Measurements from ENCODE around the gene NEK10. TPM values are rescaled to one million over a fixed set of nuclear protein-coding genes. Genes with fewer than 3 reads are reported as not detected.
A peak's percentile ranks its signal among the peaks of the same experiment; 100 is the strongest.

NEK10 gene
- total RNA-seq, 1 experiment from 2014 or later = 1.7 TPM

GRCh38 chr3:27352047-27352446 is 17.1 kb downstream of the NEK10 start:
- CTCF ChIA-PET = no interaction called here
- ATAC-seq (no peak), DNase-seq (no peak)
- Histone ChIP-seq H3K9me2 (replicated peaks; ENCODE audit: low read length) (no peaks in the 10 kb centered on the region), H3K27me3 (ENCODE audit: low read length) (no peaks in the 10 kb centered on the region), H3K4me3 (ENCODE audit: low read length) (no peak overlapping the region), H2AFZ (ENCODE audit: low read length) (no peak overlapping the region; the same call in 1 of the 2 replicates), H3F3A (ENCODE audit: low read length, unreplicated experiment) (no peaks in the 10 kb centered on the region), H3K27ac (ENCODE audit: low read length) (no peak overlapping the region), H3K4me1 (ENCODE audit: insufficient read depth, low read length) (no peaks in the 10 kb centered on the region; the same call in 1 of the 2 replicates), H3K9me3 (ENCODE audit: low read length) (no peaks in the 10 kb centered on the region), H4K20me1 (ENCODE audit: low read length) (no peaks in the 10 kb centered on the region), H3K4me2 (ENCODE audit: low read length) (no peak overlapping the region), H3K79me2 (ENCODE audit: low read length) (no peaks in the 10 kb centered on the region), H3K36me3 (ENCODE audit: low read depth, low read length) (no peaks in the 10 kb centered on the region), H3K9ac (ENCODE audit: low read length) (no peak overlapping the region)
- BruUV-seq (replicated peaks) = no TSS peak
- POLR2A ChIA-PET (ENCODE audit: unreplicated experiment) = no interaction called here
- TF ChIP-seq EZH2phosphoT487 (IDR thresholded peaks at IDR 0.05; ENCODE audit: borderline replicate concordance, low read length) = no peak
- TF ChIP-seq CTCF (conservative IDR thresholded peaks at IDR 0.05; ENCODE audit: low read depth, low read length) = no peak
- no peak for TF ChIP-seq EZH2 (IDR thresholded peaks at IDR 0.05; ENCODE audit: low read length, unreplicated experiment)
- intact Hi-C loops (cut with micrococcal nuclease) = no loop called here

GRCh38 chr3:27349832-27350231 is 19.4 kb downstream of the NEK10 start:
- no TSS peak for BruUV-seq (replicated peaks)
- Histone ChIP-seq H3K36me3 (ENCODE audit: low read depth, low read length) (no peaks in the 10 kb centered on the region), H4K20me1 (ENCODE audit: low read length) (no peaks in the 10 kb centered on the region), H3K27ac (ENCODE audit: low read length) (no peak overlapping the region), H3K4me1 (ENCODE audit: insufficient read depth, low read length) (peaks cover 19% of the 10 kb centered on the region), H2AFZ (ENCODE audit: low read length) (no peak overlapping the region), H3K9me2 (replicated peaks; ENCODE audit: low read length) (no peaks in the 10 kb centered on the region), H3K79me2 (ENCODE audit: low read length) (no peaks in the 10 kb centered on the region), H3K9ac (ENCODE audit: low read length) (no peak overlapping the region), H3K27me3 (ENCODE audit: low read length) (no peaks in the 10 kb centered on the region), H3K4me3 (ENCODE audit: low read length) (no peak overlapping the region), H3K9me3 (ENCODE audit: low read length) (no peaks in the 10 kb centered on the region), H3K4me2 (ENCODE audit: low read length) (no peak overlapping the region), H3F3A (ENCODE audit: low read length, unreplicated experiment) (no peaks in the 10 kb centered on the region)
- ChIA-PET CTCF (no interaction called here), POLR2A (ENCODE audit: unreplicated experiment) (no interaction called here)
- DNase-seq = no peak
- ATAC-seq = no peak
- intact Hi-C loops (cut with micrococcal nuclease) = no loop called here
- no peak for TF ChIP-seq EZH2 (IDR thresholded peaks at IDR 0.05; ENCODE audit: low read length, unreplicated experiment)
- no peak for TF ChIP-seq CTCF (conservative IDR thresholded peaks at IDR 0.05; ENCODE audit: low read depth, low read length)
- TF ChIP-seq EZH2phosphoT487 (IDR thresholded peaks at IDR 0.05; ENCODE audit: borderline replicate concordance, low read length) = no peak

GRCh38 chr3:27345959-27346865 is 23.0 kb downstream of the NEK10 start:
- Histone ChIP-seq H3K9me2 (replicated peaks; ENCODE audit: low read length) (no peaks in the 10 kb centered on the region), H3K79me2 (ENCODE audit: low read length) (no peaks in the 10 kb centered on the region), H3K9me3 (ENCODE audit: low read length) (no peaks in the 10 kb centered on the region), H3K4me3 (ENCODE audit: low read length) (no peak overlapping the region), H3K4me1 (ENCODE audit: insufficient read depth, low read length) (peaks cover 19% of the 10 kb centered on the region), H3F3A (ENCODE audit: low read length, unreplicated experiment) (no peaks in the 10 kb centered on the region), H3K4me2 (ENCODE audit: low read length) (no peak overlapping the region), H3K9ac (ENCODE audit: low read length) (no peak overlapping the region), H3K36me3 (ENCODE audit: low read depth, low read length) (no peaks in the 10 kb centered on the region), H3K27ac (ENCODE audit: low read length) (no peak overlapping the region), H3K27me3 (ENCODE audit: low read length) (no peaks in the 10 kb centered on the region), H2AFZ (ENCODE audit: low read length) (no peak overlapping the region), H4K20me1 (ENCODE audit: low read length) (no peaks in the 10 kb centered on the region)
- CTCF ChIA-PET = interaction anchor here (1.5 kb wide), 1 partner anchor 12 kb away, joined by 4 read pairs; no protein-coding TSS in a partner anchor
- BruUV-seq (replicated peaks) = no TSS peak
- TF ChIP-seq EZH2phosphoT487 (IDR thresholded peaks at IDR 0.05; ENCODE audit: borderline replicate concordance, low read length) (no peak), EZH2 (IDR thresholded peaks at IDR 0.05; ENCODE audit: low read length, unreplicated experiment) (no peak), CTCF (conservative IDR thresholded peaks at IDR 0.05; ENCODE audit: low read depth, low read length) (no peak)
- ATAC-seq = peak; percentile 90
- intact Hi-C loops (cut with micrococcal nuclease) = loop anchor here (2.0 kb wide), 1 partner anchor 15 kb away; no protein-coding TSS in a partner anchor
- peak; percentile 75 for DNase-seq
- POLR2A ChIA-PET (ENCODE audit: unreplicated experiment) = interaction anchor here (0.5 to 0.6 kb wide), 2 partner anchors 366 to 432 kb away, joined by 3 to 24 read pairs; no protein-coding TSS in a partner anchor

Data from PC-3 (cell line).